GM21367 (cell line): ENCODE data around the gene PPP1R12B.
"Not testable (repeated sequence)": the region's sequence is repeated elsewhere in the genome, so short reads cannot be mapped to it uniquely, and the experiment has no call there.

Source experiments
- ATAC-seq: cut with Tn5 transposase; IDR thresholded peaks from one replicate; pipeline ENCODE4 v1.9.1; 2021; ENCODE audit not compliant: unreplicated experiment

Gene PPP1R12B

GRCh38 chr1:202473266-202474045 is 125.0 kb downstream of the PPP1R12B start:
- ATAC-seq = not testable (repeated sequence)

- not testable (repeated sequence) for ATAC-seq
These were observed 131.2 kb downstream of the PPP1R12B start for GRCh38 chr1:202479661-202480060.

GRCh38 chr1:202480640-202481039 is 132.1 kb downstream of the PPP1R12B start:
- ATAC-seq = not testable (repeated sequence)

- not testable (repeated sequence) for ATAC-seq
These were observed 134.9 kb downstream of the PPP1R12B start for GRCh38 chr1:202483362-202483761.

GRCh38 chr1:202484032-202484431 is 135.5 kb downstream of the PPP1R12B start:
- ATAC-seq = not testable (repeated sequence)

- not testable (repeated sequence) for ATAC-seq
These were observed 136.3 kb downstream of the PPP1R12B start for GRCh38 chr1:202484820-202485219.

GRCh38 chr1:202488178-202488649 is 139.7 kb downstream of the PPP1R12B start:
- not testable (repeated sequence) for ATAC-seq

- not testable (repeated sequence) for ATAC-seq
These were observed 140.6 kb downstream of the PPP1R12B start for GRCh38 chr1:202489101-202489500.

GRCh38 chr1:202493112-202493511 is 144.6 kb downstream of the PPP1R12B start:
- not testable (repeated sequence) for ATAC-seq

- ATAC-seq = no peak
These were observed 150.0 kb downstream of the PPP1R12B start for GRCh38 chr1:202498542-202498941.

- ATAC-seq = not testable (repeated sequence)
These were observed 151.5 kb downstream of the PPP1R12B start for GRCh38 chr1:202499997-202500396.

GRCh38 chr1:202501281-202501680 is 152.8 kb downstream of the PPP1R12B start:
- ATAC-seq = no peak

- ATAC-seq = no peak
These were observed 156.9 kb downstream of the PPP1R12B start for GRCh38 chr1:202505356-202505755.

GRCh38 chr1:202505880-202506575 is 157.5 kb downstream of the PPP1R12B start:
- not testable (repeated sequence) for ATAC-seq

GRCh38 chr1:202508863-202509262 is 160.4 kb downstream of the PPP1R12B start:
- not testable (repeated sequence) for ATAC-seq

GRCh38 chr1:202513875-202514274 is 165.4 kb downstream of the PPP1R12B start:
- ATAC-seq = not testable (repeated sequence)

GRCh38 chr1:202516434-202516877 is 168.0 kb downstream of the PPP1R12B start:
- ATAC-seq = no peak

GRCh38 chr1:202517146-202517545 is 168.6 kb downstream of the PPP1R12B start:
- ATAC-seq = not testable (repeated sequence)

- not testable (repeated sequence) for ATAC-seq
These were observed 169.7 kb downstream of the PPP1R12B start for GRCh38 chr1:202518180-202518579.

- not testable (repeated sequence) for ATAC-seq
These were observed 170.4 kb downstream of the PPP1R12B start for GRCh38 chr1:202518905-202519304.

GRCh38 chr1:202520129-202520856 is 171.8 kb downstream of the PPP1R12B start:
- not testable (repeated sequence) for ATAC-seq
